ENCODE measurements around the gene GLRX3. TPM values are rescaled to one million over a fixed set of nuclear protein-coding genes. Genes with fewer than 3 reads are reported as not detected.

The GLRX3 gene
- total and polyA plus RNA-seq, 2 donors (not counting 3 experiments of a cell fraction or from before 2014, with no cell fraction given) = 71.6 to 132 TPM

- H3K27ac ChIP-seq (ENCODE audit: insufficient read depth, low read depth, low read length) = no peak overlapping the region
- H3K4me3 ChIP-seq (replicated peaks in 1 of 3; ENCODE audit: insufficient read depth in 1 of 3, low read depth in 1 of 3, low read length in 3 of 3) = no peak overlapping the region
- no peak overlapping the region for H3K9ac ChIP-seq (replicated peaks; ENCODE audit: extremely low read depth, insufficient read depth, low read length)
- dilution Hi-C loops (cut with MboI; ENCODE audit: extremely low pct_ligation_motif_present, low sequenced_read_pairs) = no loop called here
- H4K20me1 ChIP-seq (replicated peaks; ENCODE audit: control insufficient read depth, extremely low read depth, insufficient read depth, low read length) = no peaks in the 10 kb centered on the region
- no peaks in the 10 kb centered on the region for H3K4me1 ChIP-seq (ENCODE audit: control insufficient read depth, extremely low read depth, insufficient read depth, low read length)
- intact Hi-C loops (cut with micrococcal nuclease) = no loop called here
- FAIRE-seq (no peak), DNase-seq (ENCODE audit: low read depth, low spot score) (no peak)
- H3K79me2 ChIP-seq (ENCODE audit: control insufficient read depth, insufficient read depth, low read length) = no peaks in the 10 kb centered on the region
- H2AFZ ChIP-seq (ENCODE audit: low read depth, low read length) = no peak overlapping the region
- no peaks in the 10 kb centered on the region for H3K27me3 ChIP-seq (ENCODE audit: control insufficient read depth in 2 of 2, insufficient read depth in 2 of 2, low read length in 2 of 2)
- ChIA-PET POLR2A (no interaction called here), CTCF (no interaction called here)
- no peak for TF ChIP-seq MYC (IDR thresholded peaks at IDR 0.05; ENCODE audit: low read depth, low read length)
- no peak for TF ChIP-seq GATA2 (IDR thresholded peaks at IDR 0.05; ENCODE audit: insufficient read depth, insufficient read length, low read depth, low read length)
- no peak for TF ChIP-seq POLR2A (IDR thresholded peaks at IDR 0.05; ENCODE audit: low read depth, low read length)
- no peak for TF ChIP-seq CTCF (IDR thresholded peaks at IDR 0.05; ENCODE audit: extremely low read depth in 1 of 2, insufficient read depth in 1 of 2, low read depth in 1 of 2, low read length in 2 of 2)
- no peak for TF ChIP-seq JUN (IDR thresholded peaks at IDR 0.05; ENCODE audit: borderline replicate concordance, insufficient read depth, insufficient read length, low read depth)
- no peak for TF ChIP-seq FOS (IDR thresholded peaks at IDR 0.05; ENCODE audit: borderline replicate concordance, insufficient read depth, low read length)
- TF ChIP-seq, protein P1, sequence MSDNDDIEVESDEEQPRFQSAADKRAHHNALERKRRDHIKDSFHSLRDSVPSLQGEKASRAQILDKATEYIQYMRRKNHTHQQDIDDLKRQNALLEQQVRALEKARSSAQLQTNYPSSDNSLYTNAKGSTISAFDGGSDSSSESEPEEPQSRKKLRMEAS (IDR thresholded peaks at IDR 0.05; ENCODE audit: insufficient read depth, insufficient read length) = no peak
- TF ChIP-seq EZH2 (IDR thresholded peaks at IDR 0.05; ENCODE audit: borderline replicate concordance, low read depth, low read length, severe bottlenecking) = no peak
- no peak for TF ChIP-seq POLR2AphosphoS5 (IDR thresholded peaks at IDR 0.05; ENCODE audit: insufficient read depth, low read depth, low read length)
- no peaks in the 10 kb centered on the region for H3K36me3 ChIP-seq (ENCODE audit: control insufficient read depth in 2 of 2, extremely low read depth in 1 of 2, insufficient read depth in 2 of 2, low read length in 2 of 2)
- no TSS peak for BruUV-seq (replicated peaks)
- H3K9me1 ChIP-seq (replicated peaks; ENCODE audit: control insufficient read depth, extremely low read depth, insufficient read depth, low read length) = no peaks in the 10 kb centered on the region
- peaks cover 2% of the 10 kb centered on the region for H3K9me3 ChIP-seq (replicated peaks; ENCODE audit: control insufficient read depth, insufficient read depth, low read length)
- no peak overlapping the region for H3K4me2 ChIP-seq (ENCODE audit: insufficient read depth, low read length)
These were observed 77.3 kb downstream of the GLRX3 start for GRCh38 chr10:130213286-130214080.

All from endothelial cell of umbilical vein (primary cell).